PFSK-1 (cell line): ENCODE data around the gene TMEM233.

Source experiments
- FOXP2 ChIP-seq: optimal IDR thresholded peaks from 2 replicates; pipeline ENCODE3; 2011; ENCODE audit warnings: borderline replicate concordance, control low read depth, inconsistent platforms; ENCODE audit not compliant: insufficient read depth; ENCODE audit errors: extremely low read length, extremely low read depth
- POLR2AphosphoS5 ChIP-seq: IDR thresholded peaks from 2 replicates; pipeline ENCODE4 v1.6.1; 2012; ENCODE audit warnings: low read depth, mild to moderate bottlenecking, control low read depth, low read length, moderate library complexity
- SIN3A ChIP-seq: IDR thresholded peaks from 2 replicates; pipeline ENCODE4 v1.6.1; 2012; ENCODE audit warnings: mild to moderate bottlenecking, low read length, moderate library complexity, borderline replicate concordance; ENCODE audit not compliant: insufficient read depth
- TAF1 ChIP-seq: IDR thresholded peaks from 2 replicates; pipeline ENCODE4 v1.6.1; 2012; ENCODE audit warnings: low read length, control low read depth, borderline replicate concordance; ENCODE audit not compliant: insufficient read depth
- TF ChIP-seq, protein P1 (sequence below), 2 experiments: IDR thresholded peaks; 2 replicates each; pipeline versions ENCODE4 v1.6.1 to v1.8.0; 2011 to 2012; ENCODE audit warnings: low read depth in 2 of 2, low read length in 2 of 2, control low read depth in 1 of 2, inconsistent platforms in 1 of 2, mild to moderate bottlenecking in 1 of 2, moderate library complexity in 1 of 2; ENCODE audit not compliant: insufficient read depth in 1 of 2

GRCh38 chr12:119613319-119613936, 19.9 kb downstream of the TMEM233 start:
- TF ChIP-seq POLR2AphosphoS5 (no peak), TAF1 (no peak), SIN3A (no peak), FOXP2 (no peak)
- TF ChIP-seq, protein P1, sequence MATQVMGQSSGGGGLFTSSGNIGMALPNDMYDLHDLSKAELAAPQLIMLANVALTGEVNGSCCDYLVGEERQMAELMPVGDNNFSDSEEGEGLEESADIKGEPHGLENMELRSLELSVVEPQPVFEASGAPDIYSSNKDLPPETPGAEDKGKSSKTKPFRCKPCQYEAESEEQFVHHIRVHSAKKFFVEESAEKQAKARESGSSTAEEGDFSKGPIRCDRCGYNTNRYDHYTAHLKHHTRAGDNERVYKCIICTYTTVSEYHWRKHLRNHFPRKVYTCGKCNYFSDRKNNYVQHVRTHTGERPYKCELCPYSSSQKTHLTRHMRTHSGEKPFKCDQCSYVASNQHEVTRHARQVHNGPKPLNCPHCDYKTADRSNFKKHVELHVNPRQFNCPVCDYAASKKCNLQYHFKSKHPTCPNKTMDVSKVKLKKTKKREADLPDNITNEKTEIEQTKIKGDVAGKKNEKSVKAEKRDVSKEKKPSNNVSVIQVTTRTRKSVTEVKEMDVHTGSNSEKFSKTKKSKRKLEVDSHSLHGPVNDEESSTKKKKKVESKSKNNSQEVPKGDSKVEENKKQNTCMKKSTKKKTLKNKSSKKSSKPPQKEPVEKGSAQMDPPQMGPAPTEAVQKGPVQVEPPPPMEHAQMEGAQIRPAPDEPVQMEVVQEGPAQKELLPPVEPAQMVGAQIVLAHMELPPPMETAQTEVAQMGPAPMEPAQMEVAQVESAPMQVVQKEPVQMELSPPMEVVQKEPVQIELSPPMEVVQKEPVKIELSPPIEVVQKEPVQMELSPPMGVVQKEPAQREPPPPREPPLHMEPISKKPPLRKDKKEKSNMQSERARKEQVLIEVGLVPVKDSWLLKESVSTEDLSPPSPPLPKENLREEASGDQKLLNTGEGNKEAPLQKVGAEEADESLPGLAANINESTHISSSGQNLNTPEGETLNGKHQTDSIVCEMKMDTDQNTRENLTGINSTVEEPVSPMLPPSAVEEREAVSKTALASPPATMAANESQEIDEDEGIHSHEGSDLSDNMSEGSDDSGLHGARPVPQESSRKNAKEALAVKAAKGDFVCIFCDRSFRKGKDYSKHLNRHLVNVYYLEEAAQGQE (IDR thresholded peaks at IDR 0.05; ENCODE audit: insufficient read depth in 1 of 2, low read depth in 2 of 2, low read length in 2 of 2), result no peak
